ENCODE measurements around the gene AHR. TPM values are rescaled to one million over a fixed set of nuclear protein-coding genes. Genes with fewer than 3 reads are reported as not detected.

AHR gene
- total RNA-seq, 1 experiment from 2014 or later = 6.1 TPM

DNA sequence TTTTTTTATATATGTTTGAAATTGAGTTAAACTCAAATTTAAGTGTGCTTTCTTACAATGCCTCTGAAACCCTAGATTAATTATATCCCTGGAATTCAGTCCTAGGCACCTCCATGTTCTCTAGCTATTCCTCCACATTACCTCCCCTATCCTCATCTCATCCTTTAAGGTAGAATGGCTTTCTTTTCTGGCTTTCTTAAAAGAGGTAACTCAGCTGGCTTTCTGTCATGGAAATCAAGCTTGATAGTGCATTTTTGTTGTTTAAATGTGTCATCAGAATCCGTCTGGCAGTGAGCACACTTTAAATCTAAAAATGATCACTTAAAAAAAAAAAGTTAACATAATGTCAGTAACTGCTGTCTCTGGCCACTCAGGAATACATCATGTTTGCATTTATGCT, 42.2 kb downstream of the AHR start:
- H3K56ac ChIP-seq (ENCODE audit: insufficient read length, low read depth, low read length) = no peak overlapping the region
- H3K27me3 ChIP-seq (ENCODE audit: insufficient read depth, low read length) = no peaks in the 10 kb centered on the region
- no peak overlapping the region for H3K9ac ChIP-seq (ENCODE audit: extremely low read depth, insufficient read length, low read length)
- Mint-ChIP-seq H3K4me3 (no peak overlapping the region), H3K36me3 (ENCODE audit: insufficient read depth in 1 of 3, low read depth in 3 of 3) (peaks cover 10 to 29% (median 21%) of the 10 kb centered on the region in 3 experiments), H3K4me1 (peaks cover 12 to 15% of the 10 kb centered on the region in 2 experiments), H3K9me3 (peaks cover 0 to 1% of the 10 kb centered on the region in 2 experiments; a peak in 2 of 5 replicates), H3K27ac (peak overlapping the region; percentile 66 to 89 (median 81); a peak in 5 of 7 replicates), H3K27me3 (ENCODE audit: low read depth) (no peaks in the 10 kb centered on the region)
- no peak overlapping the region for H2AFZ ChIP-seq (ENCODE audit: low read length)
- no peak overlapping the region for H2BK20ac ChIP-seq (ENCODE audit: low read depth, low read length, poor library complexity, severe bottlenecking)
- H3K23ac ChIP-seq (ENCODE audit: insufficient read length, low read depth, low read length) = no peak overlapping the region
- H2BK120ac ChIP-seq (ENCODE audit: low read depth, low read length, poor library complexity, severe bottlenecking) = no peak overlapping the region
- no peak overlapping the region for H3K18ac ChIP-seq (ENCODE audit: insufficient read length, low read depth, low read length)
- H3K4ac ChIP-seq (ENCODE audit: low read depth, low read length) = no peak overlapping the region
- H3T11ph ChIP-seq (ENCODE audit: low read length) = no peak overlapping the region
- TF ChIP-seq CTCF (conservative IDR thresholded peaks at IDR 0.05) = no peak
- no peaks in the 10 kb centered on the region; the same call in 1 of the 2 replicates for H3K4me1 ChIP-seq (ENCODE audit: insufficient read depth, low read length)
- H3K79me1 ChIP-seq (ENCODE audit: insufficient read depth, low read depth, low read length, poor library complexity, severe bottlenecking) = no peaks in the 10 kb centered on the region
- no peak for DNase-seq
- H3K23me2 ChIP-seq (ENCODE audit: insufficient read length, low read depth, low read length, poor library complexity, severe bottlenecking) = no peaks in the 10 kb centered on the region
- no peak overlapping the region for H2AK5ac ChIP-seq (ENCODE audit: insufficient read length, low read length)
- H3K14ac ChIP-seq (ENCODE audit: insufficient read depth, low read length) = no peak overlapping the region
- H3K27ac ChIP-seq (ENCODE audit: insufficient read length, low read depth, low read length) = no peak overlapping the region
- no peak overlapping the region for H4K8ac ChIP-seq (replicated peaks; ENCODE audit: insufficient read length, low read depth, low read length)
- no peak overlapping the region for H2BK12ac ChIP-seq (ENCODE audit: insufficient read length, low read depth, low read length)
- H3K9me3 ChIP-seq (ENCODE audit: control insufficient read depth, low read depth, low read length) = no peaks in the 10 kb centered on the region
- no peak overlapping the region for H4K5ac ChIP-seq (ENCODE audit: insufficient read length, low read depth, low read length)
- no peaks in the 10 kb centered on the region for H4K20me1 ChIP-seq (ENCODE audit: control insufficient read depth, insufficient read depth, insufficient read length)
- WGBS (ENCODE audit: extremely low coverage, insufficient read length, low lambda C conversion rate) = no CpG with 5 or more reads among the region's 1 CpG
- H3K79me2 ChIP-seq (ENCODE audit: insufficient read depth, low read length) = no peaks in the 10 kb centered on the region
- no peak overlapping the region for H3K4me2 ChIP-seq (ENCODE audit: insufficient read depth, insufficient read length, low read length)
- no peak overlapping the region for H2BK15ac ChIP-seq (ENCODE audit: low read depth, low read length)
- H2BK5ac ChIP-seq (ENCODE audit: insufficient read length, low read length) = no peak overlapping the region
- no peak overlapping the region for H4K91ac ChIP-seq (ENCODE audit: insufficient read length, low read depth, low read length)

All from H9 (cell line).